Suprapubic skin (tissue), 3 donors: Measurements from ENCODE around the gene CELA2A.

ENCODE experiments used
- POLR2A ChIP-seq, 2 donors: fragments of 450-650 bp; IDR thresholded peaks; one replicate each; pipeline ENCODE4 v1.6.1; 2017; ENCODE audit warnings: antibody characterized with exemption in 2 of 2, mild to moderate bottlenecking in 2 of 2, moderate library complexity in 2 of 2
- TF ChIP-seq, protein P1 (sequence below), 2 donors: fragments of 200-600 bp in 1 of 2; fragments of 450-650 bp in 1 of 2; sonication (generic) in 1 of 2; IDR thresholded peaks; one replicate each; pipeline ENCODE4 v1.5.1; 2016 to 2019; ENCODE audit warnings: antibody characterized with exemption in 2 of 2, mild to moderate bottlenecking in 1 of 2, moderate library complexity in 1 of 2

DNA sequence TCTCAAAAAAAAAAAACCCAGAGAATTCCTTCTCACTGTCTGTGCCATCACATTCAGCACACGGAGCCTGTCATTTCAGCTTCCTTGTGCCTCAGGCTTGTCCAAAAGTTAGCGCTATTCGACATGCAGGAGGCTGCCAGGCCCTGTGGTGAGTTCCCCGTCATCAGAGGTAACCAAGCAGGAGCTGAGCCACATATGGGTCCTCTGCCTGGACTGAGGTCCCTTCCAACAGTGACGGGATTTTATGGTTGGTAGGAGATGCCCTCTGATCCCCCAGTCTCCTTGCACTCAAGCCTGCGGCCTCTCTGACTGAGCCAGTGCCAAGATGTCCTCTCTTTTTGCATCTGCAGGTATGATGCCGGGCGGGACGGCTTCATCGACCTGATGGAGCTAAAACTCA is 31.0 kb upstream of the CELA2A start:
- TF ChIP-seq, protein P1, sequence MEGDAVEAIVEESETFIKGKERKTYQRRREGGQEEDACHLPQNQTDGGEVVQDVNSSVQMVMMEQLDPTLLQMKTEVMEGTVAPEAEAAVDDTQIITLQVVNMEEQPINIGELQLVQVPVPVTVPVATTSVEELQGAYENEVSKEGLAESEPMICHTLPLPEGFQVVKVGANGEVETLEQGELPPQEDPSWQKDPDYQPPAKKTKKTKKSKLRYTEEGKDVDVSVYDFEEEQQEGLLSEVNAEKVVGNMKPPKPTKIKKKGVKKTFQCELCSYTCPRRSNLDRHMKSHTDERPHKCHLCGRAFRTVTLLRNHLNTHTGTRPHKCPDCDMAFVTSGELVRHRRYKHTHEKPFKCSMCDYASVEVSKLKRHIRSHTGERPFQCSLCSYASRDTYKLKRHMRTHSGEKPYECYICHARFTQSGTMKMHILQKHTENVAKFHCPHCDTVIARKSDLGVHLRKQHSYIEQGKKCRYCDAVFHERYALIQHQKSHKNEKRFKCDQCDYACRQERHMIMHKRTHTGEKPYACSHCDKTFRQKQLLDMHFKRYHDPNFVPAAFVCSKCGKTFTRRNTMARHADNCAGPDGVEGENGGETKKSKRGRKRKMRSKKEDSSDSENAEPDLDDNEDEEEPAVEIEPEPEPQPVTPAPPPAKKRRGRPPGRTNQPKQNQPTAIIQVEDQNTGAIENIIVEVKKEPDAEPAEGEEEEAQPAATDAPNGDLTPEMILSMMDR (IDR thresholded peaks at IDR 0.05), result no peak
- TF ChIP-seq POLR2A (IDR thresholded peaks at IDR 0.05), result no peak
